ENCODE measurements around the gene PLLP. TPM values are rescaled to one million over a fixed set of nuclear protein-coding genes. Genes with fewer than 3 reads are reported as not detected.

PLLP gene
- total RNA-seq, 1 donor from 2014 or later, result 0.79 TPM

GRCh38 chr16:57209780-57210179 lies 74.7 kb downstream of the PLLP start:
- Mint-ChIP-seq H3K27ac (ENCODE audit: unreplicated experiment) (no peak overlapping the region), H3K27me3 (ENCODE audit: low read depth) (no peaks in the 10 kb centered on the region), H3K9me3 (no peaks in the 10 kb centered on the region), H3K36me3 (ENCODE audit: low read depth) (peaks cover 31% of the 10 kb centered on the region), H3K4me3 (no peak overlapping the region), H3K4me1 (no peaks in the 10 kb centered on the region)
- no peak for TF ChIP-seq CTCF (conservative IDR thresholded peaks at IDR 0.05)
- no peak for DNase-seq (ENCODE audit: low read depth, low spot score)

- Mint-ChIP-seq H3K27ac (ENCODE audit: unreplicated experiment) (no peak overlapping the region), H3K36me3 (ENCODE audit: low read depth) (peaks cover 25% of the 10 kb centered on the region)
Observed at GRCh38 chr16:57208926-57209325, 75.5 kb downstream of the PLLP start.

More at GRCh38 chr16:57208926-57209325, 75.5 kb downstream of the PLLP start:
- no peak overlapping the region for H3K4me3 Mint-ChIP-seq
- TF ChIP-seq CTCF (conservative IDR thresholded peaks at IDR 0.05), result no peak
- no peaks in the 10 kb centered on the region for H3K9me3 Mint-ChIP-seq
- no peak for DNase-seq (ENCODE audit: low read depth, low spot score)
- no peaks in the 10 kb centered on the region for H3K27me3 Mint-ChIP-seq (ENCODE audit: low read depth)
- H3K4me1 Mint-ChIP-seq, result no peaks in the 10 kb centered on the region

Other genes starting within 250 kb of the PLLP start
- gene CPNE2, start 192.1 kb downstream of the PLLP start, total RNA-seq, result 33.1 and 36.9 TPM in 2 replicates
- 102 and 108 TPM in 2 replicates for gene PSME3IP1, start 98.6 kb downstream of the PLLP start, total RNA-seq
- 46.8 and 53.4 TPM in 2 replicates for gene RSPRY1, start 98.3 kb downstream of the PLLP start, total RNA-seq
- gene ARL2BP, start 39.4 kb downstream of the PLLP start, total RNA-seq, result 62.6 and 63.9 TPM in 2 replicates
- gene CCL22, start 74.1 kb upstream of the PLLP start, total RNA-seq, result not detected in 2 replicates
- gene CX3CL1, start 87.8 kb upstream of the PLLP start, total RNA-seq, result 6.0 TPM in 2 replicates
- gene CCL17, start 120.1 kb upstream of the PLLP start, total RNA-seq, result not detected in 2 replicates
- 97.2 and 103 TPM in 2 replicates for gene CIAPIN1, start 162.7 kb upstream of the PLLP start, total RNA-seq
- gene COQ9, start 162.8 kb upstream of the PLLP start, total RNA-seq, result 41.7 and 46.8 TPM in 2 replicates
- gene POLR2C, start 178.0 kb upstream of the PLLP start, total RNA-seq, result 74.0 and 77.5 TPM in 2 replicates
- gene DOK4, start 201.8 kb upstream of the PLLP start, total RNA-seq, result 20.4 and 22.7 TPM in 2 replicates